Thyroid gland (tissue), 4 donors: ENCODE data around the gene PHACTR4. TPM values are rescaled to one million over a fixed set of nuclear protein-coding genes. Genes with fewer than 3 reads are reported as not detected.
"Not testable (repeated sequence)": the region's sequence is repeated elsewhere in the genome, so short reads cannot be mapped to it uniquely, and the experiment has no call there.

Experiments used
- DNase-seq, 2 donors: peaks; one replicate each; pipeline ENCODE4 v3.0.0-alpha.2; 2019
- H3K27ac ChIP-seq, 3 donors: fragments of 200-600 bp; sonication (generic); 1 replicate in 2 of 3; 2 replicates in 1 of 3; pipeline ENCODE4 v1.5.1; 2016 to 2019; ENCODE audit warnings: mild to moderate bottlenecking in 1 of 3, moderate library complexity in 1 of 3
- H3K27me3 ChIP-seq: fragments of 200-600 bp; sonication (generic); one replicate; pipeline ENCODE4 v1.5.1; 2019
- H3K36me3 ChIP-seq, 2 donors: fragments of 200-600 bp; sonication (generic); one replicate each; pipeline ENCODE4 v1.5.1; 2016 to 2019
- H3K4me1 ChIP-seq, 2 donors: fragments of 200-600 bp; sonication (generic); one replicate each; pipeline ENCODE4 v1.5.1; 2017 to 2019
- H3K4me3 ChIP-seq, 3 donors: fragments of 200-600 bp; sonication (generic); replicated peaks in 1 of 3; 1 replicate in 2 of 3; 2 replicates in 1 of 3; pipeline ENCODE4 v1.5.1; 2016; ENCODE audit warnings: mild to moderate bottlenecking in 1 of 3
- H3K9me3 ChIP-seq: fragments of 200-600 bp; sonication (generic); one replicate; pipeline ENCODE4 v1.5.1; 2017
- CTCF ChIP-seq, 6 experiments: fragments of 200-600 bp in 3 of 6; fragments of 450-650 bp in 3 of 6; sonication (generic) in 3 of 6; IDR thresholded peaks; one replicate each; pipeline ENCODE4 v1.5.1; 2016 to 2019; ENCODE audit warnings: antibody characterized with exemption in 6 of 6, mild to moderate bottlenecking in 2 of 6, inconsistent platforms in 1 of 6, moderate library complexity in 1 of 6
- POLR2A ChIP-seq, 2 donors: fragments of 450-650 bp; IDR thresholded peaks; one replicate each; pipeline ENCODE4 v1.6.1; 2017; ENCODE audit warnings: antibody characterized with exemption in 2 of 2, mild to moderate bottlenecking in 2 of 2, moderate library complexity in 1 of 2
- WGBS, 2 donors: methylation state at CpG; one replicate each; pipeline ENCODE4 v1.1.5; 2017; 5-methylcytosine and 5-hydroxymethylcytosine counted together
- intact Hi-C: fragments of 100-400 bp; cut with DNase I; formaldehyde crosslinking; loops from one replicate; pipeline ENCODE4 v1.15.1; 2023
- total RNA-seq, 4 donors: library from RNA; depleted of rRNA; stranded (reverse); fragments of >200 nt; gene quantifications; one replicate each; pipeline ENCODE4 v1.2.3, GENCODE V29; 2016

The PHACTR4 gene
- total RNA-seq, 4 donors from 2014 or later = 25.9 to 31.2 (median 27.8) TPM

DNA sequence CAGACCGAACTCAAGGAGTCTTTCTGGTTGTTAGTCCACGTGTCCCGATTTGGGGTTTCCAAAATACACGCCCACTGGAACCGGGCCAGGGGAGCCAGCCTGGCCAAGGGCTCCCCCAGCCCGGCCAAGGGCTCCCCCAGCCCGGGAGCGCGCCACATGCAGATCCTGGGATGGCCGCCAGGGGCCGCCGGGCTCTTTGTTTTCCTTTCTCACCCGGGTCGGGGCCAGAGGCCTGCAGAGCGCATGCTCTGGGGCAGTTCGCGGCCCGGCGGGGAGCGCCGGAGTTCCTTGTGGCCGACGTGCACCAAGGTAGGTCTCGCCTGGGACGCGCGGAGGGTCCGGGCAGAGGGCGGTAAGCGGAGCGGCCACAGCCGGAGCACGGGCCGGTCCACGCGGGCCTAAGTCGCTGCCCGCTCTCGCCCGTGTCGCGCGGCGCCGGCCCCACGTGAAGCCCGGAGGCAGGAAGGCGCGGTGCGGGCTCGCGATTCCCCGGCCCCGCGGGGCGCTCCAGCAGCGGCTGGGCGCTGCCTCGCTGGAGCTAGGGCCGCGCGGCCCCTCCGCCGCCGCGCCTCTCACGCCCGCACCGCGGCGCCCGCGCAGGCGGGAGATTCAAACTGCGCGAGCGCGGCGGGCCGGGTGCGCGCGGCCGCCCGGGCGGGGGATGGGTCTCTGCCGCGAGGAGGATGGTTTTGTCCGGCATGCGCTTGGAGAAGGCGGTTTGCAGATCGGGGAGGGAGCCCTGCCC lies 148.6 kb downstream of the PHACTR4 start:
- peak; percentile 90 to 93 for DNase-seq
- H3K27me3 ChIP-seq = no peaks in the 10 kb centered on the region
- H3K27ac ChIP-seq = peak overlapping the region in 2 of 3 donors; percentile 29 to 77
- intact Hi-C loops = loop anchor here (5.0 kb wide), 2 partner anchors 84 to 111 kb away; no protein-coding TSS in a partner anchor
- TF ChIP-seq CTCF (IDR thresholded peaks at IDR 0.05) = peak; percentile 91 to 100 (median 97)
- peak in 1 of 2 donors; percentile 72 for TF ChIP-seq POLR2A (IDR thresholded peaks at IDR 0.05)
- H3K36me3 ChIP-seq = peaks cover 3 to 16% of the 10 kb centered on the region in 2 donors
- peaks cover 7 to 12% of the 10 kb centered on the region in 2 donors for H3K4me1 ChIP-seq
- no peaks in the 10 kb centered on the region for H3K9me3 ChIP-seq
- H3K4me3 ChIP-seq = peak overlapping the region in 2 of 3 donors; percentile 51 to 58
- WGBS, 2 donors = 1% methylated on average over 20 to 25 of the region's 92 CpGs

- 9 to 10% methylated on average over 20 to 21 of the region's 21 CpGs for WGBS, 2 donors
- intact Hi-C loops = loop anchor here (5.0 kb wide), 2 partner anchors 83 to 112 kb away; no protein-coding TSS in a partner anchor
Measured at GRCh38 chr1:28518745-28519341, 149.3 kb downstream of the PHACTR4 start.

DNA sequence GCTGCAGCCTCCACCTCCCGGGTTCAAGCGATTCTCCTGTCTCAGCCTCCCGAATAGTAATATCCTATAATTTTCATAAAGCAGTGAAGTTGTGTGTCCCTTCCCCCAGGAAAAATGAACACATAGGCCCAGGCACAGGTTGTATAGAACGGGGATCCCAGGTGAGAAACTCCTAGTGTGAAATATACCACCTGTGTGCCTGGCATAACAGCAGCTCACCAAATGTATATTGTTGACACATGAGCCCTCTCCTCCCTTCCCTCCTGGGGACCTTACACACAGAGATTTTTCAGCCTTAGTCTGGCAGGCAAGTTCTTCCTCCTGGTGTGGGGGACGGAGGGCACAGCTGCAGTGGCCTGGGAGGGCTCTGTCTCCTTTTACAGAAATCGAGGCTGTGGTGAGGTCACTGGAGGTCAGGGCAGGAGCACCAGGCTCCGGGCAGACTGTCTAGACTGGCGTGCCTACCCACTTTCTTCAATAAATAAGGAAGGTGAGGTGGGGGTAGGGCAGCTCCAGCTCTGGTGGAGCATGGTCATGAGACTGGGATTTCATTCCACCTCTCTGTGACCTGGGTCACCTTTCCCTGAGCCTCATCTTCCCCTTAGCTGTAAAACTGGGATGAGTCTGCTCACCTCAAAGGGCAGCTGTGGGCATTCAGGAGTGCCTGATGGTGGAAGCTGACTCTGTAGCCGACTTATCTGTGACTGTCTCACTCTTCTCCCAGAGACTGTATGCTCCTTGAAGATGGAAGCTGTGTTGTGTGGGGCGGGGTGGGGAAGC lies 150.6 kb downstream of the PHACTR4 start:
- H3K4me3 ChIP-seq = no peak overlapping the region
- no peaks in the 10 kb centered on the region for H3K9me3 ChIP-seq
- intact Hi-C loops = loop anchor here (5.0 kb wide), 2 partner anchors 82 to 113 kb away; no protein-coding TSS in a partner anchor
- H3K36me3 ChIP-seq = no peaks in the 10 kb centered on the region
- no peak for TF ChIP-seq POLR2A (IDR thresholded peaks at IDR 0.05)
- no peak for TF ChIP-seq CTCF (IDR thresholded peaks at IDR 0.05)
- no peaks in the 10 kb centered on the region for H3K27me3 ChIP-seq
- DNase-seq = no peak
- WGBS, 2 donors = 84 to 92% methylated on average over 10 of the region's 10 CpGs
- no peak overlapping the region for H3K27ac ChIP-seq
- peaks cover 7 to 12% of the 10 kb centered on the region in 2 donors for H3K4me1 ChIP-seq

More at GRCh38 chr1:28518745-28519341, 149.3 kb downstream of the PHACTR4 start:
- TF ChIP-seq POLR2A (IDR thresholded peaks at IDR 0.05) = no peak
- TF ChIP-seq CTCF (IDR thresholded peaks at IDR 0.05) = no peak
- Histone ChIP-seq H3K4me3 (peak overlapping the region in 2 of 3 donors; percentile 25 to 51), H3K27me3 (no peaks in the 10 kb centered on the region), H3K4me1 (peaks cover 7 to 12% of the 10 kb centered on the region in 2 donors), H3K36me3 (peaks cover 3 to 9% of the 10 kb centered on the region in 2 donors), H3K27ac (no peak overlapping the region), H3K9me3 (no peaks in the 10 kb centered on the region)
- DNase-seq = no peak

GRCh38 chr1:28520796-28521195 lies 151.3 kb downstream of the PHACTR4 start:
- H3K4me3 ChIP-seq, H3K9me3 ChIP-seq, DNase-seq, H3K36me3 ChIP-seq, intact Hi-C loops, H3K27me3 ChIP-seq, H3K27ac ChIP-seq: not testable (repeated sequence)
- H3K4me1 ChIP-seq = peaks cover 7 to 12% of the 10 kb centered on the region in 2 donors
- 86 to 92% methylated on average over 12 of the region's 12 CpGs for WGBS, 2 donors

- H3K4me1 ChIP-seq = peaks cover 7 to 12% of the 10 kb centered on the region in 2 donors
- no peak overlapping the region for H3K27ac ChIP-seq
- DNase-seq = no peak
- H3K36me3 ChIP-seq = no peaks in the 10 kb centered on the region
- no peaks in the 10 kb centered on the region for H3K9me3 ChIP-seq
- H3K4me3 ChIP-seq = no peak overlapping the region
- TF ChIP-seq POLR2A (IDR thresholded peaks at IDR 0.05) = no peak
- TF ChIP-seq CTCF (IDR thresholded peaks at IDR 0.05) = no peak
- intact Hi-C loops = no loop called here
- H3K27me3 ChIP-seq = no peaks in the 10 kb centered on the region
- 91 to 94% methylated on average over 6 of the region's 6 CpGs for WGBS, 2 donors
Measured at GRCh38 chr1:28521502-28522164, 152.1 kb downstream of the PHACTR4 start.

GRCh38 chr1:28522537-28522936 lies 153.0 kb downstream of the PHACTR4 start:
- H3K4me1 ChIP-seq = peaks cover 7 to 10% of the 10 kb centered on the region in 2 donors
- H3K27ac ChIP-seq, DNase-seq, H3K36me3 ChIP-seq, H3K4me3 ChIP-seq, H3K9me3 ChIP-seq, H3K27me3 ChIP-seq, intact Hi-C loops: not testable (repeated sequence)
- WGBS, 2 donors = 94 to 98% methylated on average over 9 of the region's 9 CpGs

GRCh38 chr1:28525002-28525642 lies 155.6 kb downstream of the PHACTR4 start:
- DNase-seq, H3K27me3 ChIP-seq, intact Hi-C loops, H3K4me1 ChIP-seq, H3K4me3 ChIP-seq, H3K36me3 ChIP-seq, H3K27ac ChIP-seq, H3K9me3 ChIP-seq: not testable (repeated sequence)
- WGBS, 2 donors = 75 to 90% methylated on average over 10 of the region's 10 CpGs
